HepG2 (cell line): ENCODE results near the gene C11orf86. TPM values are rescaled to one million over a fixed set of nuclear protein-coding genes. Genes with fewer than 3 reads are reported as not detected.

Experiments
- ADNP ChIP-seq: sonication (generic); formaldehyde crosslinking; IDR thresholded peaks from 2 replicates; pipeline ENCODE4 v1.4.0; 2020; ENCODE audit warnings: missing genetic modification reagents
- ARNT2 ChIP-seq: sonication (generic); formaldehyde crosslinking; IDR thresholded peaks from 2 replicates; pipeline ENCODE4 v1.8.0; 2022; ENCODE audit warnings: mild to moderate bottlenecking, low read depth, missing genetic modification reagents, moderate library complexity
- DR1 ChIP-seq: sonication (generic); formaldehyde crosslinking; IDR thresholded peaks from 2 replicates; pipeline ENCODE4 v1.8.0; 2021; ENCODE audit warnings: mild to moderate bottlenecking, missing genetic modification reagents, inconsistent platforms
- FOXK2 ChIP-seq: fragments of 450-650 bp; IDR thresholded peaks from 2 replicates; pipeline ENCODE4 v1.6.1; 2016
- GATAD1 ChIP-seq: IDR thresholded peaks from 2 replicates; pipeline ENCODE4 v1.6.1; 2016; ENCODE audit warnings: missing genetic modification reagents, missing compliant biosample characterization
- HMG20B ChIP-seq: conservative IDR thresholded peaks from 2 replicates; pipeline ENCODE4 v1.6.1; 2016; ENCODE audit warnings: missing genetic modification reagents, missing compliant biosample characterization
- HOXA5 ChIP-seq: sonication (generic); formaldehyde crosslinking; IDR thresholded peaks from 2 replicates; pipeline ENCODE4 v1.4.0; 2020; ENCODE audit warnings: missing genetic modification reagents
- IRF2 ChIP-seq: IDR thresholded peaks from 2 replicates; pipeline ENCODE4 v1.6.1; 2018; ENCODE audit warnings: missing genetic modification reagents, missing compliant biosample characterization
- MIER2 ChIP-seq: IDR thresholded peaks from 2 replicates; pipeline ENCODE4 v1.6.1; 2016; ENCODE audit warnings: missing biosample characterization, missing genetic modification reagents
- MNT ChIP-seq: fragments of 450-650 bp; IDR thresholded peaks from 2 replicates; pipeline ENCODE4 v1.6.1; 2016
- NAIF1 ChIP-seq: sonication (generic); formaldehyde crosslinking; IDR thresholded peaks from 2 replicates; pipeline ENCODE4 v1.5.0; 2020; ENCODE audit warnings: mild to moderate bottlenecking, missing genetic modification reagents, borderline replicate concordance
- PHB2 ChIP-seq: fragments of 450-650 bp; IDR thresholded peaks from 2 replicates; pipeline ENCODE4 v1.6.1; 2018; ENCODE audit not compliant: partially characterized antibody
- PRPF4 ChIP-seq: fragments of 200-400 bp; formaldehyde crosslinking; IDR thresholded peaks from 2 replicates; pipeline ENCODE4 v1.6.1; 2016; ENCODE audit warnings: low read length, low read depth; ENCODE audit not compliant: poor library complexity, severe bottlenecking
- RARG ChIP-seq: sonication (generic); formaldehyde crosslinking; IDR thresholded peaks from 2 replicates; pipeline ENCODE4 v1.4.0; 2020; ENCODE audit warnings: low read depth, mild to moderate bottlenecking, missing genetic modification reagents
- SETDB1 ChIP-seq: sonication (generic); formaldehyde crosslinking; IDR thresholded peaks from 2 replicates; pipeline ENCODE4 v1.5.1; 2020; ENCODE audit warnings: missing genetic modification reagents, mild to moderate bottlenecking, borderline replicate concordance
- STAG1 ChIP-seq: sonication (generic); formaldehyde crosslinking; IDR thresholded peaks from 2 replicates; pipeline ENCODE4 v1.4.0; 2020; ENCODE audit warnings: missing genetic modification reagents
- ZBTB46 ChIP-seq: sonication (generic); formaldehyde crosslinking; IDR thresholded peaks from 2 replicates; pipeline ENCODE4 v1.4.0; 2020; ENCODE audit warnings: mild to moderate bottlenecking, missing genetic modification reagents, borderline replicate concordance
- ZNF264 ChIP-seq: sonication (generic); formaldehyde crosslinking; IDR thresholded peaks from 2 replicates; pipeline ENCODE4 v1.4.0; 2020; ENCODE audit warnings: missing genetic modification reagents
- ZNF430 ChIP-seq: sonication (generic); formaldehyde crosslinking; IDR thresholded peaks from 2 replicates; pipeline ENCODE4 v1.9.0; 2021; ENCODE audit warnings: mild to moderate bottlenecking, missing genetic modification reagents
- ZNF460 ChIP-seq: sonication (generic); formaldehyde crosslinking; IDR thresholded peaks from 2 replicates; pipeline ENCODE4 v1.5.1; 2020; ENCODE audit warnings: missing genetic modification reagents, mild to moderate bottlenecking, borderline replicate concordance
- ZNF549 ChIP-seq: sonication (generic); formaldehyde crosslinking; IDR thresholded peaks from 2 replicates; pipeline ENCODE4 v1.5.0; 2020; ENCODE audit warnings: missing genetic modification reagents
- ZNF777 ChIP-seq: sonication (generic); formaldehyde crosslinking; IDR thresholded peaks from 2 replicates; pipeline ENCODE4 v1.4.0; 2020; ENCODE audit warnings: missing genetic modification reagents
- polyA plus RNA-seq, 8 experiments: library from polyadenylated mRNA; depleted of rRNA in 3 of 8; stranded (reverse) in 7 of 8; unstranded in 1 of 8; fragments of >200 nt; fragmentation: Illumina TruSeq in 4 of 8; extraction: Trizol in 4 of 8; gene quantifications; 2 replicates each; pipeline versions ENCODE4 v1.2.1 to v1.2.3, GENCODE V29; 2011 to 2016; ENCODE audit warnings: low read depth in 4 of 8, missing spikeins in 1 of 8, mixed read lengths in 1 of 8; ENCODE audit not compliant: insufficient read depth in 1 of 8
- total RNA-seq, 5 experiments: library from RNA; depleted of rRNA; stranded (reverse); fragments of >200 nt; fragmentation: Illumina TruSeq; extraction: Trizol; gene quantifications; 2 replicates each; pipeline ENCODE4 v1.2.3, GENCODE V29; 2016; ENCODE audit warnings: low read depth in 1 of 5
- TF ChIP-seq, protein P1 (sequence below): sonication (generic); formaldehyde crosslinking; IDR thresholded peaks from 2 replicates; pipeline ENCODE4 v1.5.0; 2020; ENCODE audit warnings: mild to moderate bottlenecking, missing genetic modification reagents
- TF ChIP-seq, protein P2 (sequence below): sonication (generic); formaldehyde crosslinking; conservative IDR thresholded peaks from 2 replicates; pipeline ENCODE4 v1.4.0; 2020; ENCODE audit warnings: missing genetic modification reagents

C11orf86 gene
- total and polyA plus RNA-seq, 2 of the 13 experiments (the other 11 are each of a cell fraction or from before 2014, with no cell fraction given) = 0.11 to 0.18 TPM

DNA sequence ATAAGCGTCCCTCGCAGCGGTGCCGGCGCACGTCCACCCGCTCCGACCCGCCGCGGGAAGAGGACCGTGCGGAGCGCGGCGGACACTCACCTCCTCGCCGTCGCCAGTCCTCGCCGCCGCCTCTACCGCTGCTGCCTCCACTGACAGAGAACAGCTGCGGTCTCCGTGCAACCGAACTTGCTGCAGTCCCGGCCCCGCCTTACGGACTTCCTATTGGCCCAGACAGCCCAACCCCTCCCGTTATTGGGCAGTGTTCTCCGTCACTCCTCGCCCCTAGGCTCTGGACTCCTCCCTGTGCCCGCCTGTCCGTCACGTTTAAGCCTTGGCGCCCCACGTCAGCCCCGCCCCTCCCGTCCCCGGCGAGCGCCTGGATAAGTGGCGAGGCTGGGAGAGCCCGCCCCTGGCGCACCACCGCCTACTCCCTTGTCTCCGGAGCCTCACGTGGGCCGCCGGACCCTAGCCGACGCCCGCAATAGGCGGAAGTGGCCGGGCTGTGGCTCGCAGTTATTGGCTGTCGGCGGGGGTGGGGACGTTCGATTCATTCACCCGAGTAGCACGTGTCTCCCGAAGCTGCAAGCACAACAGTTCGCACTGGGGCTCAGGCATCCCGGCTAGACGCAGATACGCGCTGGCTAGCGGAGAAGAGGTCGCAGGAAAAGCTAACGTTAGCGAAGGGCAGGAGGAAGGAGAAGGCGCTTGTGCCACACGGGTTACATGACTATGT lies 16.7 kb upstream of the C11orf86 start, which contains the start of gene PC (continued):
- peak; percentile 94 for TF ChIP-seq MNT
- TF ChIP-seq ZNF430 (CRISPR knock-in tag) = peak; percentile 97
- no peak; the same call in 1 of the 2 replicates for TF ChIP-seq DR1 (CRISPR knock-in tag)
- TF ChIP-seq ZBTB46 (CRISPR knock-in tag) = no peak
- no peak for TF ChIP-seq HMG20B (CRISPR knock-in tag)
- peak; percentile 72; the same call in 1 of the 2 replicates for TF ChIP-seq GATAD1 (CRISPR knock-in tag)
- TF ChIP-seq FOXK2 = 0 out of 2 replicates have a peak, but pooled peaks have one; percentile 40
- no peak for TF ChIP-seq RARG
- no peak for TF ChIP-seq HOXA5 (CRISPR knock-in tag)
- peak; percentile 79 for TF ChIP-seq MIER2 (CRISPR knock-in tag)
- TF ChIP-seq ARNT2 (CRISPR knock-in tag) = peak; percentile 98
- TF ChIP-seq ZNF264 (CRISPR knock-in tag) = no peak
- no peak for TF ChIP-seq SETDB1 (CRISPR knock-in tag)
- no peak for TF ChIP-seq ZNF549 (CRISPR knock-in tag)
- TF ChIP-seq ZNF460 (CRISPR knock-in tag) = no peak; the same call in 1 of the 2 replicates
- TF ChIP-seq, protein P1, sequence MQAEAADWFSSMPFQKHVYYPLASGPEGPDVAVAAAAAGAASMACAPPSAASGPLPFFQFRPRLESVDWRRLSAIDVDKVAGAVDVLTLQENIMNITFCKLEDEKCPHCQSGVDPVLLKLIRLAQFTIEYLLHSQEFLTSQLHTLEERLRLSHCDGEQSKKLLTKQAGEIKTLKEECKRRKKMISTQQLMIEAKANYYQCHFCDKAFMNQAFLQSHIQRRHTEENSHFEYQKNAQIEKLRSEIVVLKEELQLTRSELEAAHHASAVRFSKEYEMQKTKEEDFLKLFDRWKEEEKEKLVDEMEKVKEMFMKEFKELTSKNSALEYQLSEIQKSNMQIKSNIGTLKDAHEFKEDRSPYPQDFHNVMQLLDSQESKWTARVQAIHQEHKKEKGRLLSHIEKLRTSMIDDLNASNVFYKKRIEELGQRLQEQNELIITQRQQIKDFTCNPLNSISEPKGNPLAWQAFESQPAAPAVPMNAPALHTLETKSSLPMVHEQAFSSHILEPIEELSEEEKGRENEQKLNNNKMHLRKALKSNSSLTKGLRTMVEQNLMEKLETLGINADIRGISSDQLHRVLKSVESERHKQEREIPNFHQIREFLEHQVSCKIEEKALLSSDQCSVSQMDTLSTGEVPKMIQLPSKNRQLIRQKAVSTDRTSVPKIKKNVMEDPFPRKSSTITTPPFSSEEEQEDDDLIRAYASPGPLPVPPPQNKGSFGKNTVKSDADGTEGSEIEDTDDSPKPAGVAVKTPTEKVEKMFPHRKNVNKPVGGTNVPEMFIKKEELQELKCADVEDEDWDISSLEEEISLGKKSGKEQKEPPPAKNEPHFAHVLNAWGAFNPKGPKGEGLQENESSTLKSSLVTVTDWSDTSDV (CRISPR knock-in tag) = peak; percentile 90; the same call in 1 of the 2 replicates
- 0 out of 2 replicates have a peak, but pooled peaks have one; percentile 9 for TF ChIP-seq STAG1
- TF ChIP-seq ZNF777 = peak; percentile 79
- TF ChIP-seq NAIF1 (CRISPR knock-in tag) = no peak; the same call in 1 of the 2 replicates
- TF ChIP-seq, protein P2, sequence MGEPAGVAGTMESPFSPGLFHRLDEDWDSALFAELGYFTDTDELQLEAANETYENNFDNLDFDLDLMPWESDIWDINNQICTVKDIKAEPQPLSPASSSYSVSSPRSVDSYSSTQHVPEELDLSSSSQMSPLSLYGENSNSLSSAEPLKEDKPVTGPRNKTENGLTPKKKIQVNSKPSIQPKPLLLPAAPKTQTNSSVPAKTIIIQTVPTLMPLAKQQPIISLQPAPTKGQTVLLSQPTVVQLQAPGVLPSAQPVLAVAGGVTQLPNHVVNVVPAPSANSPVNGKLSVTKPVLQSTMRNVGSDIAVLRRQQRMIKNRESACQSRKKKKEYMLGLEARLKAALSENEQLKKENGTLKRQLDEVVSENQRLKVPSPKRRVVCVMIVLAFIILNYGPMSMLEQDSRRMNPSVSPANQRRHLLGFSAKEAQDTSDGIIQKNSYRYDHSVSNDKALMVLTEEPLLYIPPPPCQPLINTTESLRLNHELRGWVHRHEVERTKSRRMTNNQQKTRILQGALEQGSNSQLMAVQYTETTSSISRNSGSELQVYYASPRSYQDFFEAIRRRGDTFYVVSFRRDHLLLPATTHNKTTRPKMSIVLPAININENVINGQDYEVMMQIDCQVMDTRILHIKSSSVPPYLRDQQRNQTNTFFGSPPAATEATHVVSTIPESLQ (CRISPR knock-in tag) = no peak
- TF ChIP-seq PRPF4 = no peak
- TF ChIP-seq PHB2 = no peak
- no peak for TF ChIP-seq ADNP (CRISPR knock-in tag)
- TF ChIP-seq IRF2 (CRISPR knock-in tag) = peak; percentile 56
